ENCODE results near the gene MT2A. TPM values are rescaled to one million over a fixed set of nuclear protein-coding genes. Genes with fewer than 3 reads are reported as not detected.

Gene MT2A
- total RNA-seq, 2 donors from 2014 or later: 20.0 to 211 TPM

DNA sequence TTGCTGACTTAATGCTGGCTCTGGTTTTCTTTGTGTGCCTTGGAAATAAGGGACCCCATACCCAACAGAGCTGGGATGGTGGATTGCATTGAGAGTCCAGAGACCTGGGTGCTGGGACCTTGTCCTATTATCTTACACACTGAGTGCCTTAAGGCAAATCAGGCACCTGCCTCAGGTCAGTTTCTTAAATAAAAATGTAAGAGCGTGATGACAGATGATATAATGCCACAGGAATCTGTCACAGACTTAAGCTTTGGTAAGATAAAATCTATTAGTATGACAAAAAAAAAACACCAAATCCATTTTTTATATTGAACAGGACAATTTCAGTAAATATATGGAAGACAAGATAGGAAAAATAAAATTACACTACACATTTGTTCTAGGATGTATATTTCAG lies 31.7 kb downstream of the MT2A start:
- DNase-seq (no peak), ATAC-seq (no peak)
- intact Hi-C loops (cut with DNase I): no loop called here
- H3K27me3 ChIP-seq: no peaks in the 10 kb centered on the region
- H3K27ac ChIP-seq: no peak overlapping the region
- H3K36me3 ChIP-seq (replicated peaks in 1 of 2; ENCODE audit: insufficient read depth in 1 of 2, low read depth in 2 of 2): no peaks in the 10 kb centered on the region
- H3K4me3 ChIP-seq: no peak overlapping the region
- WGBS, 2 donors: 87 to 92% methylated on average over 1 of the region's 1 CpG
- no peaks in the 10 kb centered on the region for H3K9me3 ChIP-seq
- TF ChIP-seq POLR2A (IDR thresholded peaks at IDR 0.05) (no peak), CTCF (IDR thresholded peaks at IDR 0.05) (no peak)
- peaks cover 24% of the 10 kb centered on the region for H3K4me1 ChIP-seq

- Histone ChIP-seq H3K9me3 (no peaks in the 10 kb centered on the region), H3K4me1 (peaks cover 24% of the 10 kb centered on the region), H3K27me3 (no peaks in the 10 kb centered on the region), H3K27ac (no peak overlapping the region), H3K36me3 (replicated peaks in 1 of 2; ENCODE audit: insufficient read depth in 1 of 2, low read depth in 2 of 2) (no peaks in the 10 kb centered on the region), H3K4me3 (no peak overlapping the region)
- DNase-seq (no peak), ATAC-seq (no peak)
- no peak for TF ChIP-seq POLR2A (IDR thresholded peaks at IDR 0.05)
- TF ChIP-seq CTCF (IDR thresholded peaks at IDR 0.05): no peak
- WGBS, 2 donors: 85 to 100% methylated on average over 2 of the region's 2 CpGs
- intact Hi-C loops (cut with DNase I): no loop called here
Observed at GRCh38 chr16:56641166-56641565, 32.8 kb downstream of the MT2A start.

- ATAC-seq (peak; percentile 98), DNase-seq (peak; percentile 88 to 95 (median 90))
- no peaks in the 10 kb centered on the region for H3K9me3 ChIP-seq
- peak overlapping the region; percentile 54 to 75 (median 70) for H3K27ac ChIP-seq
- no peaks in the 10 kb centered on the region for H3K27me3 ChIP-seq
- intact Hi-C loops (cut with DNase I): no loop called here
- TF ChIP-seq POLR2A (IDR thresholded peaks at IDR 0.05) (peak in 2 of 3 donors; percentile 63 to 68), CTCF (IDR thresholded peaks at IDR 0.05) (peak; percentile 34 to 90 (median 72))
- H3K4me1 ChIP-seq: peaks cover 18% of the 10 kb centered on the region
- no peaks in the 10 kb centered on the region for H3K36me3 ChIP-seq (replicated peaks in 1 of 2; ENCODE audit: insufficient read depth in 1 of 2, low read depth in 2 of 2)
- H3K4me3 ChIP-seq: no peak overlapping the region
- 2% methylated on average over 16 to 42 of the region's 42 CpGs for WGBS, 2 donors
Observed at GRCh38 chr16:56643080-56643778, 34.8 kb downstream of the MT2A start.

DNA sequence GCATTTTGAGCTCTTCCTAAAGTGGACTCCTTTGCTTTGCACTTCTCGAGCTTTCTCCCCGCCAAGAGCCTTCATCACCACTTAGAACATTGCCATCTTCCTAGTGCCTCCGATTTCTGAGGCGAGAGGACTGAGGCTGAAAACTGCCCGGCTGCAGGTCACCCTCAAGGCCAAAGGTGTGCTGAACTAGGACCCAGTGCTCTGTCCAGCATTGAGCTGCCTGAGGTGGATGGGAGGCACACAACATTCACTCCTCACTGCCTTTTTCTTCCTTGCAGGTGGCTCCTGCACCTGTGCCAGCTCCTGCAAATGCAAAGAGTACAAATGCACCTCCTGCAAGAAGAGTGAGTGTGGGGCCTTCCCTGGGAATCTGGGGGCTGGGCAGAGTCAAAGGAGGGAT lies 35.4 kb downstream of the MT2A start:
- 32 to 58% methylated on average over 5 of the region's 5 CpGs for WGBS, 2 donors
- intact Hi-C loops (cut with DNase I): no loop called here
- no peak overlapping the region for H3K4me3 ChIP-seq
- no peaks in the 10 kb centered on the region for H3K36me3 ChIP-seq (replicated peaks in 1 of 2; ENCODE audit: insufficient read depth in 1 of 2, low read depth in 2 of 2)
- TF ChIP-seq CTCF (IDR thresholded peaks at IDR 0.05) (no peak), POLR2A (IDR thresholded peaks at IDR 0.05) (no peak)
- peaks cover 13% of the 10 kb centered on the region for H3K4me1 ChIP-seq
- ATAC-seq: no peak
- H3K9me3 ChIP-seq: no peaks in the 10 kb centered on the region
- DNase-seq: no peak
- no peaks in the 10 kb centered on the region for H3K27me3 ChIP-seq
- H3K27ac ChIP-seq: peak overlapping the region in 3 of 4 donors; percentile 64 to 75 (median 75)

DNA sequence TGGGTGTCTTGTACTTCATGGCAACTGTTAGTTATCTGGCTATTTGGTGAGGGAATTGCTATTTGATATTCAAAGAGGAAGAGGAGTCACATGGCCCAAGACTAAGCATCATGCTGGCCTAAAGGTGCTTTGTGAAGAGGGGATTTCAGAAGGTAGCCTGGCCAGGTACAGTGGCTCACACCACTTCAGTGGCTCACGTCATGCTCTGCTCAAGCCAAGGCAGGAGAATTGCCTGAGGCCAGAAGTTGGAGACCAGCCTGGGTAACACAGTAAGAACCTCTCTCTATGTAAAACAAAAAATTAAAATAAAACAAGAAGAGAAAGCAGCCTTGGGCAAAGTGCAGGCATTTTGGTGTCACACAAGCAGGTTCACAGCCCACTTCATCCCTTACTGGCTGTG lies 36.9 kb downstream of the MT2A start:
- 81 to 88% methylated on average over 1 of the region's 1 CpG for WGBS, 2 donors
- ATAC-seq: no peak
- intact Hi-C loops (cut with DNase I): no loop called here
- no peak overlapping the region for H3K27ac ChIP-seq
- no peaks in the 10 kb centered on the region for H3K27me3 ChIP-seq
- H3K36me3 ChIP-seq (replicated peaks in 1 of 2; ENCODE audit: insufficient read depth in 1 of 2, low read depth in 2 of 2): no peaks in the 10 kb centered on the region
- H3K9me3 ChIP-seq: no peaks in the 10 kb centered on the region
- no peak overlapping the region for H3K4me3 ChIP-seq
- DNase-seq: no peak
- TF ChIP-seq POLR2A (IDR thresholded peaks at IDR 0.05) (no peak), CTCF (IDR thresholded peaks at IDR 0.05) (no peak)
- peaks cover 9% of the 10 kb centered on the region for H3K4me1 ChIP-seq
